IMR-90 (cell line): ENCODE measurements around the gene SLC41A1. TPM values are rescaled to one million over a fixed set of nuclear protein-coding genes. Genes with fewer than 3 reads are reported as not detected.

Experiments
- ATAC-seq: fragments of 200-7000 bp; cut with Tn5 transposase; 2 replicates; pipeline ENCODE4 v1.9.1; 2020; ENCODE audit warnings: low read depth, mild to moderate bottlenecking, moderate library complexity
- BruUV-seq: library from RNA; stranded (reverse); fragments of 400-500 nt; replicated peaks from 2 replicates; lab custom pipeline; 2021; lab: Mats Ljungman, UMichigan
- CTCF ChIA-PET: fragments of 300-600 bp; formaldehyde crosslinking; extraction: SDS; loops from one replicate; lab custom pipeline; 2021; ENCODE audit warnings: antibody characterized with exemption; lab: Yijun Ruan, JAX
- POLR2A ChIA-PET: fragments of 300-600 bp; sonication (Branson Sonifier 250); formaldehyde crosslinking; loops from one replicate; lab custom pipeline; 2022; ENCODE audit warnings: antibody characterized with exemption; ENCODE audit not compliant: unreplicated experiment; lab: Charles Lee
- DNase-seq: peaks from one replicate; pipeline ENCODE4 v3.0.0; 2013
- H2AFZ ChIP-seq: replicated peaks from 2 replicates; pipeline ENCODE3; 2013; ENCODE audit warnings: low read length, mild to moderate bottlenecking; ENCODE audit not compliant: poor library complexity
- H2AK5ac ChIP-seq: 2 replicates; pipeline ENCODE4 v1.6.1; 2013; ENCODE audit warnings: low read depth, low read length, inconsistent platforms
- H2AK9ac ChIP-seq: replicated peaks from 2 replicates; pipeline ENCODE3; 2013; ENCODE audit warnings: mild to moderate bottlenecking, low read depth, low read length, moderate library complexity; ENCODE audit not compliant: poor library complexity
- H2BK120ac ChIP-seq: 2 replicates; pipeline ENCODE4 v1.6.1; 2013; ENCODE audit warnings: low read depth, low read length, inconsistent platforms
- H2BK15ac ChIP-seq: 3 replicates; pipeline ENCODE4 v1.6.1; 2013; ENCODE audit warnings: low read depth, low read length, inconsistent platforms
- H2BK20ac ChIP-seq: 2 replicates; pipeline ENCODE4 v1.6.1; 2013; ENCODE audit warnings: low read depth, mild to moderate bottlenecking, inconsistent platforms, low read length, moderate library complexity
- H2BK5ac ChIP-seq: 2 replicates; pipeline ENCODE4 v1.6.1; 2013; ENCODE audit warnings: mild to moderate bottlenecking, low read depth, low read length, inconsistent platforms; ENCODE audit not compliant: poor library complexity, severe bottlenecking
- H3K14ac ChIP-seq: replicated peaks from 2 replicates; pipeline ENCODE4 v1.6.1; 2013; ENCODE audit warnings: low read depth, low read length, inconsistent platforms
- H3K18ac ChIP-seq: 2 replicates; pipeline ENCODE4 v1.6.1; 2013; ENCODE audit warnings: low read depth, low read length, control low read depth
- H3K23ac ChIP-seq: 2 replicates; pipeline ENCODE4 v1.6.1; 2013; ENCODE audit warnings: low read depth, low read length, inconsistent platforms
- H3K27ac ChIP-seq: 2 replicates; pipeline ENCODE4 v1.5.1; 2013; ENCODE audit warnings: mild to moderate bottlenecking, control low read depth, low read length; ENCODE audit not compliant: insufficient read depth
- H3K27me3 ChIP-seq: 2 replicates; pipeline ENCODE4 v1.6.1; 2013; ENCODE audit warnings: low read length; ENCODE audit not compliant: control insufficient read depth, insufficient read depth
- H3K36me3 ChIP-seq: 2 replicates; pipeline ENCODE4 v1.6.1; 2013; ENCODE audit warnings: low read length, mixed read lengths; ENCODE audit not compliant: control insufficient read depth, insufficient read depth
- H3K4ac ChIP-seq: 2 replicates; pipeline ENCODE4 v1.6.1; 2013; ENCODE audit warnings: low read depth, low read length, inconsistent platforms
- H3K4me1 ChIP-seq: 2 replicates; pipeline ENCODE4 v1.6.1; 2013; ENCODE audit warnings: low read length, mixed read lengths; ENCODE audit not compliant: control insufficient read depth, insufficient read depth
- H3K4me2 ChIP-seq: 2 replicates; pipeline ENCODE4 v1.6.1; 2013; ENCODE audit warnings: low read depth, mild to moderate bottlenecking, control low read depth, low read length, moderate library complexity
- H3K4me3 ChIP-seq: 2 replicates; pipeline ENCODE4 v1.5.1; 2013; ENCODE audit warnings: low read depth, mild to moderate bottlenecking, control low read depth, low read length, moderate library complexity; ENCODE audit not compliant: insufficient read depth
- H3K56ac ChIP-seq: 2 replicates; pipeline ENCODE4 v1.6.1; 2013; ENCODE audit warnings: low read length, inconsistent platforms; ENCODE audit not compliant: insufficient read depth; ENCODE audit errors: extremely low read depth
- H3K79me1 ChIP-seq, 2 experiments: 2 replicates each; pipeline ENCODE4 v1.6.1; 2013; ENCODE audit warnings: low read length in 2 of 2, inconsistent platforms in 1 of 2, low read depth in 1 of 2
- H3K9ac ChIP-seq: 2 replicates; pipeline ENCODE4 v1.6.1; 2013; ENCODE audit warnings: low read depth, low read length, control low read depth
- H3K9me1 ChIP-seq: 2 replicates; pipeline ENCODE4 v1.6.1; 2013; ENCODE audit warnings: low read length, inconsistent platforms; ENCODE audit not compliant: insufficient read depth
- H3K9me3 ChIP-seq: 2 replicates; pipeline ENCODE4 v1.6.1; 2013; ENCODE audit warnings: low read length; ENCODE audit not compliant: control insufficient read depth, insufficient read depth
- H4K20me1 ChIP-seq: 2 replicates; pipeline ENCODE4 v1.6.1; 2013; ENCODE audit warnings: low read length, inconsistent platforms; ENCODE audit not compliant: insufficient read depth
- H4K5ac ChIP-seq: 2 replicates; pipeline ENCODE4 v1.6.1; 2013; ENCODE audit warnings: mild to moderate bottlenecking, low read depth, low read length, control low read depth
- H4K8ac ChIP-seq, 2 experiments: 2 replicates each; pipeline ENCODE4 v1.6.1; 2013; ENCODE audit warnings: low read depth in 2 of 2, low read length in 2 of 2, control low read depth in 1 of 2, inconsistent platforms in 1 of 2
- H4K91ac ChIP-seq: 2 replicates; pipeline ENCODE4 v1.6.1; 2013; ENCODE audit warnings: low read depth, low read length, inconsistent platforms; ENCODE audit not compliant: insufficient read depth
- CEBPB ChIP-seq: IDR thresholded peaks from 2 replicates; pipeline ENCODE4 v1.6.1; 2012; ENCODE audit warnings: low read depth, low read length, improper control_type of control experiment
- CTCF ChIP-seq: conservative IDR thresholded peaks from 2 replicates; pipeline ENCODE4 v1.5.1; 2012; ENCODE audit warnings: mild to moderate bottlenecking, low read depth, low read length, improper control_type of control experiment
- FOS ChIP-seq: fragments of 150-350 bp; IDR thresholded peaks from 2 replicates; pipeline ENCODE4 v1.6.1; 2016; ENCODE audit warnings: low read depth, low read length
- MAZ ChIP-seq: IDR thresholded peaks from 2 replicates; pipeline ENCODE4 v1.6.1; 2012; ENCODE audit warnings: low read depth, mild to moderate bottlenecking, low read length, improper control_type of control experiment, moderate library complexity, borderline replicate concordance
- MXI1 ChIP-seq: IDR thresholded peaks from 2 replicates; pipeline ENCODE4 v1.6.1; 2012; ENCODE audit warnings: low read depth, mild to moderate bottlenecking, low read length, moderate library complexity, borderline replicate concordance
- NFE2L2 ChIP-seq: fragments of 150-350 bp; IDR thresholded peaks from 2 replicates; pipeline ENCODE4 v1.6.1; 2016; ENCODE audit warnings: low read depth, mild to moderate bottlenecking, low read length
- RAD21 ChIP-seq: IDR thresholded peaks from 2 replicates; pipeline ENCODE4 v1.6.1; 2012; ENCODE audit warnings: low read length, improper control_type of control experiment
- WGBS, 2 experiments: methylation state at CpG; one replicate each; pipeline versions ENCODE4 v1.1.5 to v1.1.7; 2013; ENCODE audit warnings: missing lambda C conversion rate in 2 of 2; ENCODE audit not compliant: insufficient read length in 1 of 2; ENCODE audit errors: extremely low coverage in 2 of 2; 5-methylcytosine and 5-hydroxymethylcytosine counted together
- dilution Hi-C: fragments of 300-500 bp; cut with HindIII; formaldehyde crosslinking; loops from one replicate; pipeline ENCODE4 v1.14.3; 2018; ENCODE audit warnings: low sequenced_read_pairs; ENCODE audit not compliant: unreplicated experiment
- in situ Hi-C: fragments of 300-500 bp; cut with MboI; formaldehyde crosslinking; loops from 3 replicates; pipeline ENCODE4 v1.14.3; 2019; ENCODE audit warnings: low sequenced_read_pairs, inconsistent platforms, mixed read lengths
- intact Hi-C: fragments of 100-400 bp; cut with micrococcal nuclease; formaldehyde crosslinking; loops from 2 replicates; pipeline ENCODE4 v1.10.0; 2022
- polyA plus RNA-seq, 3 experiments: library from polyadenylated mRNA; depleted of rRNA; stranded (reverse); fragments of >200 nt; gene quantifications; 2 replicates each; pipeline ENCODE4 v1.2.3, GENCODE V29; 2012; ENCODE audit warnings: low replicate concordance in 1 of 3
- total RNA-seq: library from RNA; depleted of rRNA; stranded (reverse); fragments of >200 nt; gene quantifications from 2 replicates; pipeline ENCODE4 v1.2.3, GENCODE V29; 2012

SLC41A1 gene
- total and polyA plus RNA-seq, 2 of the 4 experiments (the other 2 are of a cell fraction) = 6.3 to 26.3 TPM

- Histone ChIP-seq H4K5ac (no peak overlapping the region), H3K4ac (no peak overlapping the region), H3K79me1 (peaks cover 25 to 49% of the 10 kb centered on the region in 2 experiments), H3K14ac (0 out of 2 replicates have a peak overlapping the region, but pooled peaks have one; percentile 35), H3K27ac (0 out of 2 replicates have a peak overlapping the region, but pooled peaks have one; percentile 1), H3K9me1 (peaks cover 12% of the 10 kb centered on the region; the same call in 1 of the 2 replicates), H2AK9ac (no peak overlapping the region), H3K27me3 (no peaks in the 10 kb centered on the region), H4K20me1 (no peaks in the 10 kb centered on the region), H4K91ac (no peak overlapping the region), H2BK20ac (no peak overlapping the region), H2AK5ac (no peak overlapping the region), H3K9ac (peak overlapping the region; percentile 75), H3K4me1 (peaks cover 6% of the 10 kb centered on the region; the same call in 1 of the 2 replicates), H3K4me3 (peak overlapping the region; percentile 63), H3K56ac (no peak overlapping the region), H2AFZ (peak overlapping the region; percentile 21), H3K23ac (peak overlapping the region; percentile 89; the same call in 1 of the 2 replicates), H2BK15ac (no peak overlapping the region), H3K18ac (no peak overlapping the region), H2BK120ac (no peak overlapping the region), H2BK5ac (no peak overlapping the region), H3K9me3 (no peaks in the 10 kb centered on the region), H3K36me3 (peaks cover 20% of the 10 kb centered on the region), H4K8ac (no peak overlapping the region), H3K4me2 (peak overlapping the region; percentile 92)
- no CpG with 5 or more reads among the region's 5 CpGs for WGBS, 2 experiments
- dilution Hi-C loops = no loop called here
- ChIA-PET CTCF (interaction anchor here (1.4 kb wide), 1 partner anchor 14 kb away, joined by 6 read pairs; no protein-coding TSS in a partner anchor), POLR2A (no interaction called here)
- no TSS peak for BruUV-seq
- DNase-seq (no peak), ATAC-seq (no peak)
- intact Hi-C loops = loop anchor here (2.0 to 5.0 kb wide), 3 partner anchors 63 to 95 kb away; no protein-coding TSS in a partner anchor
- in situ Hi-C loops = no loop called here
- TF ChIP-seq FOS (no peak), CEBPB (no peak), MAZ (no peak), MXI1 (no peak), RAD21 (no peak), NFE2L2 (no peak), CTCF (no peak)
These were observed 1.3 kb downstream of the SLC41A1 start for GRCh38 chr1:205811660-205812059.
